GM12878 (cell line): ENCODE data around the gene PCBD2. TPM values are rescaled to one million over a fixed set of nuclear protein-coding genes. Genes with fewer than 3 reads are reported as not detected.
A peak's percentile ranks its signal among the peaks of the same experiment; 100 is the strongest.

Source experiments
- ATAC-seq: fragments of 200-7000 bp; cut with Tn5 transposase; 3 replicates; pipeline ENCODE4 v1.9.1; 2020; ENCODE audit warnings: mild to moderate bottlenecking, moderate library complexity
- BruUV-seq: library from RNA; stranded (reverse); fragments of 400-500 nt; replicated peaks from 2 replicates; lab custom pipeline; 2021; lab: Mats Ljungman, UMichigan
- CTCF ChIA-PET: fragments of 300-600 bp; sonication (Branson Sonifier 250); formaldehyde crosslinking; extraction: SDS; loops from one replicate; lab custom pipeline; 2021; ENCODE audit warnings: inconsistent platforms; lab: Yijun Ruan, JAX
- POLR2A ChIA-PET: fragments of 350-600 bp; formaldehyde crosslinking; extraction: SDS; loops from one replicate; lab custom pipeline; 2021; ENCODE audit warnings: inconsistent platforms; lab: Charles Lee
- RAD21 ChIA-PET: fragments of 300-600 bp; sonication (Branson Sonifier 250); formaldehyde crosslinking; loops from one replicate; lab custom pipeline; 2023; ENCODE audit warnings: antibody characterized with exemption; ENCODE audit not compliant: unreplicated experiment; lab: Charles Lee
- SMC1A ChIA-PET: fragments of 300-600 bp; sonication (Branson Sonifier 250); formaldehyde crosslinking; loops from one replicate; lab custom pipeline; 2023; ENCODE audit not compliant: unreplicated experiment, uncharacterized antibody; lab: Charles Lee
- DNase-seq: peaks from one replicate; pipeline ENCODE4 v3.0.0-alpha.2; 2011; ENCODE audit warnings: low read depth, low spot score
- FAIRE-seq: peaks from 3 replicates; lab custom pipeline; 2011; peaks lifted over from hg19 to GRCh38; lab: Jason Lieb, UNC
- H2AFZ ChIP-seq: 2 replicates; pipeline ENCODE4 v1.6.0; 2011; ENCODE audit warnings: low read depth, low read length, control low read depth; ENCODE audit not compliant: control insufficient read depth
- H3K27ac ChIP-seq: 2 replicates; pipeline ENCODE4 v1.5.1; 2011; ENCODE audit warnings: control low read depth; ENCODE audit not compliant: control insufficient read depth, insufficient read depth
- H3K27me3 ChIP-seq, 2 experiments: replicated peaks in 1 of 2; 2 replicates each; pipeline versions ENCODE4 v1.6.0 to v1.6.1; 2011; ENCODE audit warnings: low read length in 1 of 2; ENCODE audit not compliant: control insufficient read depth in 2 of 2, insufficient read depth in 2 of 2
- H3K36me3 ChIP-seq, 2 experiments: 2 replicates each; pipeline ENCODE4 v1.5.1; 2011; ENCODE audit warnings: low read length in 1 of 2; ENCODE audit not compliant: control insufficient read depth in 2 of 2, insufficient read depth in 2 of 2
- H3K4me1 ChIP-seq: 2 replicates; pipeline ENCODE4 v1.6.1; 2011; ENCODE audit warnings: mild to moderate bottlenecking, low read length, moderate library complexity, mixed read lengths; ENCODE audit not compliant: control insufficient read depth, insufficient read depth
- H3K4me2 ChIP-seq: 2 replicates; pipeline ENCODE4 v1.6.0; 2011; ENCODE audit warnings: control low read depth; ENCODE audit not compliant: control insufficient read depth, insufficient read depth
- H3K4me3 ChIP-seq: fragments of 200-600 bp; sonication (generic); 2 replicates; pipeline ENCODE4 v1.5.1; 2016
- H3K79me2 ChIP-seq: 2 replicates; pipeline ENCODE4 v1.6.0; 2011; ENCODE audit warnings: low read length; ENCODE audit not compliant: control insufficient read depth, insufficient read depth
- H3K9ac ChIP-seq: 2 replicates; pipeline ENCODE4 v1.8.0; 2011; ENCODE audit warnings: low read length, control low read depth, mixed read lengths; ENCODE audit not compliant: control insufficient read depth, insufficient read depth
- H3K9me3 ChIP-seq: replicated peaks from 3 replicates; pipeline ENCODE4 v1.5.1; 2011; ENCODE audit warnings: mild to moderate bottlenecking, low read length; ENCODE audit not compliant: control insufficient read depth, insufficient read depth
- H4K20me1 ChIP-seq: 2 replicates; pipeline ENCODE4 v1.6.0; 2011; ENCODE audit not compliant: control insufficient read depth, insufficient read depth
- CBX5 ChIP-seq: sonication (generic); IDR thresholded peaks from 2 replicates; pipeline ENCODE4 v1.6.1; 2016; ENCODE audit warnings: low read depth, moderate library complexity, mild to moderate bottlenecking, inconsistent platforms
- EZH2 ChIP-seq: IDR thresholded peaks from 2 replicates; pipeline ENCODE4 v1.6.1; 2012; ENCODE audit warnings: low read depth, mild to moderate bottlenecking, control low read depth, inconsistent platforms, low read length, borderline replicate concordance; ENCODE audit not compliant: control insufficient read depth
- NR2C2 ChIP-seq: IDR thresholded peaks from 2 replicates; pipeline ENCODE4 v1.6.1; 2011; ENCODE audit warnings: borderline replicate concordance, low read depth; ENCODE audit not compliant: control insufficient read depth, insufficient read length
- POLR2A ChIP-seq: IDR thresholded peaks from 2 replicates; pipeline ENCODE4 v1.6.1; 2011; ENCODE audit warnings: low read depth, mild to moderate bottlenecking, low read length
- RFX5 ChIP-seq: IDR thresholded peaks from 2 replicates; pipeline ENCODE4 v1.6.1; 2011; ENCODE audit warnings: low read depth, low read length, improper control_type of control experiment
- SRF ChIP-seq, 2 experiments: IDR thresholded peaks; 2 replicates each; pipeline ENCODE4 v1.6.1; 2011; ENCODE audit warnings: low read depth in 2 of 2, low read length in 2 of 2, mild to moderate bottlenecking in 1 of 2, moderate library complexity in 1 of 2
- STAT1 ChIP-seq: fragments of 450-650 bp; conservative IDR thresholded peaks from 2 replicates; pipeline ENCODE4 v1.6.1; 2014; ENCODE audit warnings: antibody characterized with exemption, mild to moderate bottlenecking
- TAF1 ChIP-seq: IDR thresholded peaks from 2 replicates; pipeline ENCODE4 v1.6.1; 2011; ENCODE audit warnings: mild to moderate bottlenecking, low read depth, low read length, borderline replicate concordance
- in situ Hi-C: fragments of 300-500 bp; cut with MboI; formaldehyde crosslinking; loops from 9 replicates; pipeline ENCODE4 v1.14.3; 2018; ENCODE audit warnings: mixed read lengths
- intact Hi-C: fragments of 100-400 bp; cut with micrococcal nuclease; formaldehyde crosslinking; loops from one replicate; pipeline ENCODE4 v1.14.2; 2022; ENCODE audit not compliant: unreplicated experiment
- polyA plus RNA-seq, 11 experiments: library from polyadenylated mRNA; depleted of rRNA in 4 of 11; unstranded in 6 of 11; stranded (reverse) in 5 of 11; fragments of >200 nt; fragmentation: Nextera tagmentation in 4 of 11; fragmentation: Illumina TruSeq in 1 of 11; extraction: Ambion mirVana in 4 of 11; extraction: Trizol in 1 of 11; gene quantifications; 1 replicate in 1 of 11; 2 replicates in 10 of 11; pipeline versions ENCODE4 v1.2.1 to v1.2.3, GENCODE V29; 2011 to 2016; ENCODE audit warnings: inconsistent platforms in 2 of 11, missing spikeins in 2 of 11, low read depth in 1 of 11
- total RNA-seq, 4 experiments: library from RNA; depleted of rRNA in 3 of 4; stranded (reverse); fragments of >200 nt in 3 of 4; fragmentation: Illumina TruSeq in 1 of 4; extraction: Trizol in 1 of 4; gene quantifications; 2 replicates each; pipeline versions ENCODE4 v1.2.1 to v1.2.3, GENCODE V29; 2013 to 2021
- TF ChIP-seq, protein P1 (sequence below): fragments of 450-650 bp; IDR thresholded peaks from 2 replicates; pipeline ENCODE4 v1.6.1; 2016; ENCODE audit warnings: mild to moderate bottlenecking, moderate library complexity, borderline replicate concordance

Gene PCBD2
- total and polyA plus RNA-seq, 10 of the 15 experiments (the other 5 are each of a cell fraction or from before 2014, with no cell fraction given) = 5.4 to 13.6 (median 6.7) TPM

DNA sequence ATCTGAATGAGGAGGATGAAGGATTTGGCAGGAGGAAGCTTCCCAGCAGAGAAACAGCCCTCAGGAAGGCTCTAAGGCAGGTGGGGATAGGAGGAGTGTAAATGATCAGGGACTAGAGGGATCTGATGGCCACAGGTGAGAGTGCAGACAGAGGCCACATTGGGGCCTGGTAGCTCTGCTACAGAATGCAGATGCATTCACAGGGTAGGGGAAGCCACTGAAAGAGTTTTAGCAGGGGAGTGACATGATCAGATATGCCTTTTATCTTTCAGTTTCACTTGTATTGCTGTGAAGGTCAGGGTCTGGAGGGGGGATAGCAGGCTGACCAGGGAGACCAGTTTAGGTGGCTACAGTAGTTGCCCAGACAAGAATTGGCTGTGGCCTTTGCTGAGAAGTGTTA, 27.8 kb upstream of the PCBD2 start:
- Histone ChIP-seq H3K79me2 (peaks cover 44% of the 10 kb centered on the region), H3K4me2 (peak overlapping the region; percentile 93)
- ATAC-seq = peak; percentile 54

More for the DNA sequence above, 27.8 kb upstream of the PCBD2 start:
- no TSS peak for BruUV-seq
- ChIA-PET POLR2A (interaction anchor here (0.7 to 1.5 kb wide), 3 partner anchors 14 to 135 kb away, joined by 3 to 10 read pairs (median 5); no protein-coding TSS in a partner anchor), RAD21 (interaction anchor here (1.1 to 1.7 kb wide), 3 partner anchors 25 to 139 kb away, joined by 3 to 11 read pairs (median 3); partner anchors contain the start of genes CAMLG and PCBD2), CTCF (interaction anchor here (0.7 to 1.5 kb wide), 5 partner anchors 13 to 27 kb away, joined by 3 to 6 read pairs (median 3); partner anchors contain the start of gene PCBD2), SMC1A (interaction anchor here (1.1 to 1.8 kb wide), 4 partner anchors 8 to 27 kb away, joined by 3 to 7 read pairs (median 4); partner anchors contain the start of gene PCBD2)
- Histone ChIP-seq H3K27ac (peak overlapping the region; percentile 60), H3K36me3 (no peaks in the 10 kb centered on the region), H3K4me3 (peak overlapping the region; percentile 83), H3K4me1 (peaks cover 18% of the 10 kb centered on the region), H3K9ac (peak overlapping the region; percentile 32), H3K9me3 (no peaks in the 10 kb centered on the region), H3K27me3 (no peaks in the 10 kb centered on the region), H4K20me1 (no peaks in the 10 kb centered on the region), H2AFZ (0 out of 2 replicates have a peak overlapping the region, but pooled peaks have one; percentile 16)
- in situ Hi-C loops = no loop called here
- DNase-seq = peak; percentile 30
- TF ChIP-seq, protein P1, sequence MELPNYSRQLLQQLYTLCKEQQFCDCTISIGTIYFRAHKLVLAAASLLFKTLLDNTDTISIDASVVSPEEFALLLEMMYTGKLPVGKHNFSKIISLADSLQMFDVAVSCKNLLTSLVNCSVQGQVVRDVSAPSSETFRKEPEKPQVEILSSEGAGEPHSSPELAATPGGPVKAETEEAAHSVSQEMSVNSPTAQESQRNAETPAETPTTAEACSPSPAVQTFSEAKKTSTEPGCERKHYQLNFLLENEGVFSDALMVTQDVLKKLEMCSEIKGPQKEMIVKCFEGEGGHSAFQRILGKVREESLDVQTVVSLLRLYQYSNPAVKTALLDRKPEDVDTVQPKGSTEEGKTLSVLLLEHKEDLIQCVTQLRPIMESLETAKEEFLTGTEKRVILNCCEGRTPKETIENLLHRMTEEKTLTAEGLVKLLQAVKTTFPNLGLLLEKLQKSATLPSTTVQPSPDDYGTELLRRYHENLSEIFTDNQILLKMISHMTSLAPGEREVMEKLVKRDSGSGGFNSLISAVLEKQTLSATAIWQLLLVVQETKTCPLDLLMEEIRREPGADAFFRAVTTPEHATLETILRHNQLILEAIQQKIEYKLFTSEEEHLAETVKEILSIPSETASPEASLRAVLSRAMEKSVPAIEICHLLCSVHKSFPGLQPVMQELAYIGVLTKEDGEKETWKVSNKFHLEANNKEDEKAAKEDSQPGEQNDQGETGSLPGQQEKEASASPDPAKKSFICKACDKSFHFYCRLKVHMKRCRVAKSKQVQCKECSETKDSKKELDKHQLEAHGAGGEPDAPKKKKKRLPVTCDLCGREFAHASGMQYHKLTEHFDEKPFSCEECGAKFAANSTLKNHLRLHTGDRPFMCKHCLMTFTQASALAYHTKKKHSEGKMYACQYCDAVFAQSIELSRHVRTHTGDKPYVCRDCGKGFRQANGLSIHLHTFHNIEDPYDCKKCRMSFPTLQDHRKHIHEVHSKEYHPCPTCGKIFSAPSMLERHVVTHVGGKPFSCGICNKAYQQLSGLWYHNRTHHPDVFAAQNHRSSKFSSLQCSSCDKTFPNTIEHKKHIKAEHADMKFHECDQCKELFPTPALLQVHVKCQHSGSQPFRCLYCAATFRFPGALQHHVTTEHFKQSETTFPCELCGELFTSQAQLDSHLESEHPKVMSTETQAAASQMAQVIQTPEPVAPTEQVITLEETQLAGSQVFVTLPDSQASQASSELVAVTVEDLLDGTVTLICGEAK = no peak
- TF ChIP-seq CBX5 = no peak
- TF ChIP-seq RFX5 = no peak
- 0 out of 2 replicates have a peak, but pooled peaks have one; percentile 29 for TF ChIP-seq TAF1
- no peak for TF ChIP-seq NR2C2
- TF ChIP-seq POLR2A = 0 out of 2 replicates have a peak, but pooled peaks have one; percentile 41
- TF ChIP-seq STAT1 = no peak
- no peak for TF ChIP-seq EZH2
- TF ChIP-seq SRF (IDR thresholded peaks at IDR 0.05; ENCODE audit: low read depth in 2 of 2, low read length in 2 of 2) = no peak
- no peak for FAIRE-seq
- intact Hi-C loops = no loop called here
